Left lung (tissue), 10 donors: ENCODE measurements around the gene C6orf47. TPM values are rescaled to one million over a fixed set of nuclear protein-coding genes. Genes with fewer than 3 reads are reported as not detected.
A peak's percentile ranks its signal among the peaks of the same experiment; 100 is the strongest.

Source experiments
- ATAC-seq: fragments of 200-7000 bp; cut with Tn5 transposase; one replicate; pipeline ENCODE4 v1.9.1; 2020; ENCODE audit warnings: moderate library complexity
- DNase-seq, 4 donors: peaks; one replicate each; pipeline ENCODE4 v3.0.0-alpha.2; 2013 to 2020
- H3K27ac ChIP-seq, 2 donors: fragments of 200-600 bp; sonication (generic) in 1 of 2; one replicate each; pipeline versions ENCODE4 v1.5.0 to v1.8.0; 2020 to 2021
- H3K27me3 ChIP-seq, 2 donors: fragments of 200-600 bp; sonication (generic) in 1 of 2; one replicate each; pipeline versions ENCODE4 v1.5.0 to v1.8.0; 2020 to 2021
- H3K36me3 ChIP-seq, 2 donors: fragments of 200-600 bp; sonication (generic) in 1 of 2; one replicate each; pipeline versions ENCODE4 v1.5.0 to v1.8.0; 2020 to 2021
- H3K4me1 ChIP-seq, 2 donors: fragments of 200-600 bp; one replicate each; pipeline ENCODE4 v1.8.0; 2021
- H3K4me3 ChIP-seq, 2 donors: fragments of 200-600 bp; sonication (generic) in 1 of 2; one replicate each; pipeline versions ENCODE4 v1.5.0 to v1.8.0; 2020 to 2021; ENCODE audit warnings: mild to moderate bottlenecking in 1 of 2
- H3K9me3 ChIP-seq, 2 donors: fragments of 200-600 bp; sonication (generic) in 1 of 2; one replicate each; pipeline versions ENCODE4 v1.5.0 to v1.8.0; 2020 to 2021
- CTCF ChIP-seq, 2 donors: fragments of 200-600 bp; sonication (generic) in 1 of 2; IDR thresholded peaks; one replicate each; pipeline versions ENCODE4 v1.5.0 to v1.8.0; 2021; ENCODE audit warnings: antibody characterized with exemption in 2 of 2
- intact Hi-C, 2 donors: fragments of 100-400 bp; cut with DNase I; formaldehyde crosslinking; loops; one replicate each; pipeline versions ENCODE4 v1.11.2 to v1.14.2; 2022
- polyA plus RNA-seq, 6 donors: library from polyadenylated mRNA; unstranded; fragments of 120-200 nt; gene quantifications; one replicate each; pipeline ENCODE4 v1.2.1, GENCODE V29; 2013; ENCODE audit not compliant: insufficient read length in 6 of 6
- total RNA-seq, 2 donors: library from RNA; stranded (reverse); fragmentation: NEBNext Ultra II Directional; extraction: Animal tissue kit (Norgen Biotek cat#: 25700); gene quantifications; one replicate each; pipeline ENCODE4 v1.2.1, GENCODE V29; 2021
- donor health status: DM: no; HTN: yes; CAD: no.
- donor health status: DM: no; HTN: no; CAD: no.

Gene C6orf47
- total and polyA plus RNA-seq, 8 donors: 15.3 to 23.8 (median 18.2) TPM

GRCh38 chr6:31669676-31670075, 9.1 kb upstream of the C6orf47 start, which contains the start of gene LY6G5B:
Gene LY6G5B, plus strand, starts transcription at chr6:31669976. Its CDS starts 975 bp downstream, at chr6:31670951.
- intact Hi-C loops: loop anchor here in 1 of 2 donors (10.0 kb wide), 2 partner anchors 195 to 285 kb away; partner anchors contain the start of genes NELFE, NEU1 and SKIC2

DNA sequence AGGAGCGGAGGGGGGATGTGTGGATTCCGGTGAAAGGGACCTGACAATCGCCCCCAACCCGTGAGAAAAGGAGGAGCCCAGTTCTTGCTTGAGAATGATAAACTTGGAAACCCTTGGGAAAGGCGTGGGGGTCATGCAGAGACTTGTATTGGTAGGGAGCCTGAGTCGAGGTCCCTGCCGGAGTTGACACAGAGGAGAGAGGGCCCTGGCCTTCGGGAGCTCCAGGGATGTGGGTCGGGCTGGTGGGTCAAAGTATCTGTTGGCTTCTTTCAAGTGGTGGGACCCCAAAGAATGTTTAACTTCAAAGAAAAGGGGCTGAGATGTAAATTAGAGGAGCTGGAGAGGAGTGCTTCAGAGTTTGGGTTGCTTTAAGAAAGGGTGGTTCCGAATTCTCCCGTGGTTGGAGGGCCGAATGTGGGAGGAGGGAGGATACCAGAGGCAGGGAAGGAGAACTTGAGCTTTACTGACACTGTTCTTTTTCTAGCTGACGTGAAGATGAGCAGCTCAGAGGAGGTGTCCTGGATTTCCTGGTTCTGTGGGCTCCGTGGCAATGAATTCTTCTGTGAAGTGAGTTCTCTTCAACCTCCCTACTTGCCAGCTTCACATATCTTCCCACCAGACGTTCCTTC, 5.9 kb upstream of the C6orf47 start:
- ATAC-seq (no peak), DNase-seq (no peak)
- H3K9me3 ChIP-seq: no peaks in the 10 kb centered on the region
- TF ChIP-seq CTCF (IDR thresholded peaks at IDR 0.05): no peak
- intact Hi-C loops: no loop called here
- peak overlapping the region; percentile 57 to 66 for H3K4me3 ChIP-seq
- peak overlapping the region; percentile 93 to 94 for H3K27ac ChIP-seq
- H3K4me1 ChIP-seq: peaks cover 19 to 51% of the 10 kb centered on the region in 2 donors
- H3K27me3 ChIP-seq: no peaks in the 10 kb centered on the region
- H3K36me3 ChIP-seq: peaks cover 0 to 69% of the 10 kb centered on the region in 2 donors

More at GRCh38 chr6:31669676-31670075, 9.1 kb upstream of the C6orf47 start, which contains the start of gene LY6G5B:
- Histone ChIP-seq H3K27ac (no peak within 1 kb of the TSS), H3K36me3 (peaks cover 0 to 73% of the 10 kb centered on the region in 2 donors), H3K9me3 (no peaks in the 10 kb centered on the region), H3K4me3 (no peak within 1 kb of the TSS), H3K27me3 (no peaks in the 10 kb centered on the region), H3K4me1 (peaks cover 6 to 24% of the 10 kb centered on the region in 2 donors)
- DNase-seq (no peak), ATAC-seq (no peak)
- TF ChIP-seq CTCF (IDR thresholded peaks at IDR 0.05): no peak

- Histone ChIP-seq H3K9me3 (no peaks in the 10 kb centered on the region), H3K36me3 (peaks cover 0 to 62% of the 10 kb centered on the region in 2 donors), H3K27ac (peak within 1 kb of the TSS; percentile 93 to 94), H3K4me1 (peaks cover 19 to 58% of the 10 kb centered on the region in 2 donors), H3K4me3 (peak within 1 kb of the TSS; percentile 57 to 66), H3K27me3 (no peaks in the 10 kb centered on the region)
- DNase-seq: peak; percentile 97 to 99 (median 98)
- TF ChIP-seq CTCF (IDR thresholded peaks at IDR 0.05): peak in 1 of 2 donors; percentile 26
- peak; percentile 93 for ATAC-seq
- intact Hi-C loops: no loop called here
Measured at GRCh38 chr6:31665501-31666336, 5.1 kb upstream of the C6orf47 start, which contains the start of gene CSNK2B. Gene CSNK2B, plus strand, starts transcription at chr6:31666080. Its CDS starts 752 bp downstream, at chr6:31666832.

GRCh38 chr6:31664790-31665500, 4.4 kb upstream of the C6orf47 start, which contains the start of gene GPANK1:
Gene GPANK1, minus strand, starts transcription at chr6:31664997. Its CDS starts 519 bp downstream, at chr6:31664478.
- H3K27me3 ChIP-seq: no peaks in the 10 kb centered on the region
- peak within 1 kb of the TSS; percentile 93 to 94 for H3K27ac ChIP-seq
- H3K36me3 ChIP-seq: peaks cover 0 to 54% of the 10 kb centered on the region in 2 donors
- H3K9me3 ChIP-seq: no peaks in the 10 kb centered on the region
- H3K4me3 ChIP-seq: peak within 1 kb of the TSS; percentile 57 to 66
- DNase-seq: peak; percentile 90 to 96 (median 94)
- intact Hi-C loops: no loop called here
- H3K4me1 ChIP-seq: peaks cover 19 to 60% of the 10 kb centered on the region in 2 donors
- ATAC-seq: peak; percentile 73
- no peak for TF ChIP-seq CTCF (IDR thresholded peaks at IDR 0.05)
